Spleen (tissue), 7 donors: ENCODE measurements around the gene AGPS.

Experiments used
- POLR2A ChIP-seq, 3 donors: fragments of 450-650 bp; IDR thresholded peaks; one replicate each; pipeline ENCODE4 v1.5.1; 2017; ENCODE audit warnings: antibody characterized with exemption in 3 of 3, mild to moderate bottlenecking in 1 of 3
- POLR2AphosphoS5 ChIP-seq, 3 donors: sonication (generic); formaldehyde crosslinking; IDR thresholded peaks; one replicate each; pipeline ENCODE4 v1.5.1; 2017; ENCODE audit warnings: antibody characterized with exemption in 3 of 3
- TF ChIP-seq, protein P1 (sequence below), 11 experiments: fragments of 200-600 bp in 7 of 11; fragments of 450-650 bp in 4 of 11; sonication (generic) in 4 of 11; IDR thresholded peaks in 8 of 11; conservative IDR thresholded peaks in 3 of 11; 1 replicate in 7 of 11; 2 replicates in 4 of 11; pipeline versions ENCODE4 v1.4.0 to v1.8.0; 2016 to 2021; ENCODE audit warnings: antibody characterized with exemption in 11 of 11, inconsistent platforms in 4 of 11, mild to moderate bottlenecking in 1 of 11
- donor health status: DM: no; HTN: no; CAD: no; lungs with moderate emphysema.
- donor health status: DM: no; HTN: no; CAD: no.
- donor health status: DM: no; HTN: no; CAD: no.

DNA sequence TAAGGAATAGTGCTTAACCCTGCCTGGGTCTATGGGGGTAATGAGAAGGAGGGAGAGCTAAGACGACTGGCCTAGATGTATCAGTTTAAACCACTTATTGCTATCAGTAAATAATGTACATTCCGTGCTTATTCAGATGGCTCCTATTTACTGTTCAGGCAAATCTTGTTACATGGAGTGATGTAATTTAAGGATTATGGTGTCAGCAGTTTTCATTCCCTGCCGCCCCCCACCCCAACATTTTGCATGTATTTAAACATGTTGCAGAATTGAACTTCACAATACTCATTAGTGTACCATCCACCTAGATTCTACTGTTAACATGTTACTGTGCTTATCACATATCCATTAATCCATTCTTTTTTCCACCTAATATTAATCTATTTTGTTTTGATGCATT is 11.7 kb downstream of the AGPS start:
- TF ChIP-seq, protein P1, sequence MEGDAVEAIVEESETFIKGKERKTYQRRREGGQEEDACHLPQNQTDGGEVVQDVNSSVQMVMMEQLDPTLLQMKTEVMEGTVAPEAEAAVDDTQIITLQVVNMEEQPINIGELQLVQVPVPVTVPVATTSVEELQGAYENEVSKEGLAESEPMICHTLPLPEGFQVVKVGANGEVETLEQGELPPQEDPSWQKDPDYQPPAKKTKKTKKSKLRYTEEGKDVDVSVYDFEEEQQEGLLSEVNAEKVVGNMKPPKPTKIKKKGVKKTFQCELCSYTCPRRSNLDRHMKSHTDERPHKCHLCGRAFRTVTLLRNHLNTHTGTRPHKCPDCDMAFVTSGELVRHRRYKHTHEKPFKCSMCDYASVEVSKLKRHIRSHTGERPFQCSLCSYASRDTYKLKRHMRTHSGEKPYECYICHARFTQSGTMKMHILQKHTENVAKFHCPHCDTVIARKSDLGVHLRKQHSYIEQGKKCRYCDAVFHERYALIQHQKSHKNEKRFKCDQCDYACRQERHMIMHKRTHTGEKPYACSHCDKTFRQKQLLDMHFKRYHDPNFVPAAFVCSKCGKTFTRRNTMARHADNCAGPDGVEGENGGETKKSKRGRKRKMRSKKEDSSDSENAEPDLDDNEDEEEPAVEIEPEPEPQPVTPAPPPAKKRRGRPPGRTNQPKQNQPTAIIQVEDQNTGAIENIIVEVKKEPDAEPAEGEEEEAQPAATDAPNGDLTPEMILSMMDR (IDR thresholded peaks at IDR 0.05 in 8 of 11, conservative IDR thresholded peaks at IDR 0.05 in 3 of 11): no peak
- no peak for TF ChIP-seq POLR2AphosphoS5 (IDR thresholded peaks at IDR 0.05)
- TF ChIP-seq POLR2A (IDR thresholded peaks at IDR 0.05): no peak
